Gastroesophageal sphincter (tissue), 4 donors: ENCODE data around the gene CACNA1D. TPM values are rescaled to one million over a fixed set of nuclear protein-coding genes. Genes with fewer than 3 reads are reported as not detected.

Source experiments
- ATAC-seq: fragments of 150-250 bp; one replicate; pipeline ENCODE4 v1.9.1; 2016; ENCODE audit warnings: mild to moderate bottlenecking, moderate library complexity
- H3K27ac ChIP-seq, 4 donors: fragments of 200-600 bp; sonication (generic) in 3 of 4; 1 replicate in 3 of 4; 2 replicates in 1 of 4; pipeline ENCODE4 v1.5.1; 2016 to 2019
- H3K27me3 ChIP-seq: fragments of 200-600 bp; sonication (generic); one replicate; pipeline ENCODE4 v1.5.1; 2019
- H3K36me3 ChIP-seq, 2 donors: fragments of 200-600 bp; sonication (generic); one replicate each; pipeline ENCODE4 v1.5.1; 2019; ENCODE audit warnings: control low read depth in 1 of 2
- H3K4me1 ChIP-seq, 3 donors: fragments of 200-600 bp; sonication (generic); 1 replicate in 2 of 3; 2 replicates in 1 of 3; pipeline ENCODE4 v1.5.1; 2016 to 2019; ENCODE audit warnings: control low read depth in 2 of 3
- H3K4me3 ChIP-seq, 2 donors: fragments of 200-600 bp; sonication (generic); one replicate each; pipeline ENCODE4 v1.5.1; 2019; ENCODE audit warnings: mild to moderate bottlenecking in 1 of 2, moderate library complexity in 1 of 2
- H3K9me3 ChIP-seq, 3 donors: fragments of 200-600 bp; sonication (generic); one replicate each; pipeline ENCODE4 v1.5.1; 2017 to 2019; ENCODE audit warnings: control low read depth in 2 of 3
- CTCF ChIP-seq, 4 experiments: fragments of 200-600 bp in 2 of 4; fragments of 450-650 bp in 2 of 4; sonication (generic) in 1 of 4; IDR thresholded peaks; one replicate each; pipeline ENCODE4 v1.5.1; 2017 to 2019; ENCODE audit warnings: antibody characterized with exemption in 4 of 4, mild to moderate bottlenecking in 2 of 4, moderate library complexity in 2 of 4
- EP300 ChIP-seq: sonication (generic); formaldehyde crosslinking; IDR thresholded peaks from one replicate; pipeline ENCODE4 v1.6.1; 2017; ENCODE audit warnings: antibody characterized with exemption, mild to moderate bottlenecking
- POLR2A ChIP-seq, 2 donors: fragments of 450-650 bp; IDR thresholded peaks; one replicate each; pipeline ENCODE4 v1.6.1; 2017; ENCODE audit warnings: antibody characterized with exemption in 2 of 2, mild to moderate bottlenecking in 2 of 2, moderate library complexity in 1 of 2
- POLR2AphosphoS5 ChIP-seq: sonication (generic); formaldehyde crosslinking; IDR thresholded peaks from one replicate; pipeline ENCODE4 v1.6.1; 2017; ENCODE audit warnings: antibody characterized with exemption
- WGBS, 2 donors: methylation state at CpG; one replicate each; pipeline ENCODE4 v1.1.5; 2018; ENCODE audit warnings: low coverage in 1 of 2; 5-methylcytosine and 5-hydroxymethylcytosine counted together
- total RNA-seq, 4 donors: library from RNA; depleted of rRNA; stranded (reverse); fragments of >200 nt; gene quantifications; one replicate each; pipeline ENCODE4 v1.1.0, GENCODE V29; 2016

Gene CACNA1D
- total RNA-seq, 4 donors from 2014 or later = 0.52 to 5.7 (median 3.6) TPM

DNA sequence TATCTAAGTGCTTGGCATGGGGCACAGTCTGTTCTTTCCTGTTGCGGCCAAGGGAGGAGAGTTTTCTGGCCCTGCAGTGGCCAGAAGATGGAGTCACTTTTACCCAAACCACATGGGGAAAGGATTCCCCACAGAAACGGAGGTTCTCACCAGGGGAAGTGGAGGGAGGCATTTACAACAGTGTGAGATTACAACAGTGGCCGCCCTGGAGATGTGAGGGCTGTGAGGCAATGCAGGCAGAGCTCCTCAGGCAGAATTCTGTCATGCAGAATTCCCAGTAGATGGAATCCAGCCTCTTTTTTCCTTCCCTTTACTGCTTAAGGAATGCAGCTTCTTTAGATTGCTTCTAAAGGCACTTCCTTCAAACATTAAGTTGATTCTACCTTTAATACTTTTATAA, 83.1 kb downstream of the CACNA1D start:
- TF ChIP-seq POLR2A (IDR thresholded peaks at IDR 0.05) (no peak), EP300 (no peak), POLR2AphosphoS5 (no peak), CTCF (IDR thresholded peaks at IDR 0.05) (no peak)
- no peaks in the 10 kb centered on the region for H3K36me3 ChIP-seq
- 36 to 64% methylated on average over 2 to 3 of the region's 3 CpGs for WGBS, 2 donors
- ATAC-seq = no peak
- no peak overlapping the region for H3K27ac ChIP-seq
- H3K4me3 ChIP-seq = no peak overlapping the region
- no peaks in the 10 kb centered on the region for H3K4me1 ChIP-seq
- H3K27me3 ChIP-seq = no peaks in the 10 kb centered on the region
- no peaks in the 10 kb centered on the region for H3K9me3 ChIP-seq

GRCh38 chr3:53579636-53580035, 85.2 kb downstream of the CACNA1D start:
- Histone ChIP-seq H3K4me1 (no peaks in the 10 kb centered on the region), H3K27me3 (no peaks in the 10 kb centered on the region), H3K36me3 (no peaks in the 10 kb centered on the region), H3K4me3 (no peak overlapping the region), H3K27ac (no peak overlapping the region), H3K9me3 (no peaks in the 10 kb centered on the region)
- no CpG with 5 or more reads among the region's 3 CpGs for WGBS, 2 donors
- no peak for TF ChIP-seq CTCF (IDR thresholded peaks at IDR 0.05)
- no peak for TF ChIP-seq POLR2AphosphoS5
- TF ChIP-seq POLR2A (IDR thresholded peaks at IDR 0.05) = no peak
- TF ChIP-seq EP300 = no peak
- ATAC-seq = no peak

GRCh38 chr3:53581671-53582070, 87.3 kb downstream of the CACNA1D start:
- Histone ChIP-seq H3K27ac (no peak overlapping the region), H3K4me3 (no peak overlapping the region), H3K27me3 (no peaks in the 10 kb centered on the region), H3K4me1 (no peaks in the 10 kb centered on the region), H3K36me3 (no peaks in the 10 kb centered on the region), H3K9me3 (no peaks in the 10 kb centered on the region)
- ATAC-seq = no peak
- WGBS, 2 donors = 80 to 100% methylated on average over 1 to 2 of the region's 3 CpGs
- no peak for TF ChIP-seq POLR2AphosphoS5
- no peak for TF ChIP-seq CTCF (IDR thresholded peaks at IDR 0.05)
- TF ChIP-seq POLR2A (IDR thresholded peaks at IDR 0.05) = no peak
- TF ChIP-seq EP300 = no peak

GRCh38 chr3:53583161-53583690, 88.8 kb downstream of the CACNA1D start:
- Histone ChIP-seq H3K4me1 (no peaks in the 10 kb centered on the region), H3K27me3 (no peaks in the 10 kb centered on the region), H3K36me3 (no peaks in the 10 kb centered on the region), H3K4me3 (no peak overlapping the region), H3K9me3 (no peaks in the 10 kb centered on the region), H3K27ac (no peak overlapping the region)
- ATAC-seq = no peak
- WGBS, 2 donors = 88% methylated on average over 1 of the region's 2 CpGs; no CpG with 5 or more reads in 1 of the 2 donors
- TF ChIP-seq POLR2AphosphoS5 (no peak), CTCF (IDR thresholded peaks at IDR 0.05) (no peak), EP300 (no peak), POLR2A (IDR thresholded peaks at IDR 0.05) (no peak)

DNA sequence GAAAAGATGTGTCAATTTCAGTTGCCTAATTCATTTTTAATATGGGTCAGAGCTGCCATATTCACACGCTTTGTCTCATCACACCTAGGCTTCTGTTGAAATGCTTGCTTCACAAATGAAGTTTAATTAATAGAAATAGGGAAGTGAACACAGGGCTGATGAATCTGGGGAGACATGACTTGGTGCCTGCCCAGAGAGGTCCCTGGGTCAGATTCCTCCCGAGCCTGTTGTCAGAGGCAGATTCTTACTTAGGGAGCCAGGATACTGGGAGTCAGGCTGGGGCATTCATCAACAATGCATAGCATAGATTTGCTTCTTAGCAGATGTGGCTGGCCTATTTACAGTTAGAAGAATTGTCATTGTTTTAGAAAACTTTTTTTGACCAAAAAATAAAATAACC, 90.6 kb downstream of the CACNA1D start:
- 40 to 61% methylated on average over 1 to 2 of the region's 2 CpGs for WGBS, 2 donors
- H3K27ac ChIP-seq = no peak overlapping the region
- no peaks in the 10 kb centered on the region for H3K9me3 ChIP-seq
- H3K36me3 ChIP-seq = no peaks in the 10 kb centered on the region
- H3K4me3 ChIP-seq = no peak overlapping the region
- no peaks in the 10 kb centered on the region for H3K4me1 ChIP-seq
- no peak for TF ChIP-seq EP300
- TF ChIP-seq POLR2AphosphoS5 = no peak
- no peak for TF ChIP-seq CTCF (IDR thresholded peaks at IDR 0.05)
- no peak for TF ChIP-seq POLR2A (IDR thresholded peaks at IDR 0.05)
- no peak for ATAC-seq
- no peaks in the 10 kb centered on the region for H3K27me3 ChIP-seq
